GM19238 (cell line): ENCODE data around the gene MED26.

Experiments
- DNase-seq: peaks from one replicate; pipeline ENCODE4 v3.0.0; 2011; ENCODE audit warnings: low spot score; ENCODE audit not compliant: insufficient read length

MED26 gene

GRCh38 chr19:16591803-16592556, 36.0 kb downstream of the MED26 start:
- DNase-seq, result no peak

DNA sequence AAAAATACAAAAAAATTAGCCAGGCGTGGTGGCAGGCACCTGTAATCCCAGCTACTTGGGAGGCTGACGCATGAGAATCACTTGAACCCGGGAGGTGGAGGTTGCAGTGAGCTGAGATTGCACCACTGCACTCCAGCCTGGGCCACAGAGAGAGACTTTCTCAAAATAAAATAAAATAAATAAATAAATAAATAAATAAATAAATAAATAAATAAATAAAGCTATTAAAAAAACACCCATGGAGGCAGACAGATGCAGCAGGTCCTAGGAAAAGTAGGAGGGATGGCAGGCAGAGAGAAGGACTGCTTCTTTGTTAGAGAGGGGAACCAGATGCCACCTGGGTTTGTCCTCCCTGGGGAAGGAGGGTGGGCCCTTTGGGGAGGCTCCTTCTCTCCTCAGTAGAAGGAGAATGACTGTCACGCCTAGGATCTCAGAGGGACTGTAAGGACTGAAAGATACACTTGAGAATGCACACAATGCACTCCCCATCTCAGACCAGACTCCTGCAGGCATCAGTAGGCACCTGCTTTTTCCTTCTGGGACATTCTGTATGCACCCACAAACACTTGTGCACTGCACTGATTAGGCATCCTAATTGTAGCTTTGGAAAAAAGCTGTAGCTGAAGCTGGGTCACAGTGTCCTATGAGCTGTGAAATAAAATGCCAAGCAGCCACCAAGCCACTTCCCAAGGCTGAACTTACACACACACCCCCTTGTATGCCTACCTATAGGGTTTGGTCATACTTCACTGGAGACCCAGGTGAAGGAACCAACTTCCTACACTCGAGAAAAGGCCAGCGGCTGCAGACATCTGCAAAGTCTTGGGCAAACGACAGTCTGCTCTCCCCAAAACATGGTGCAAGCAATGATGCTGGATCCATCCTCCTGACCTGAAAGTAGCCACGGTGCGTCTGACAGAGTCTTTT, 36.9 kb downstream of the MED26 start:
- no peak for DNase-seq

GRCh38 chr19:16589917-16590316, 38.1 kb downstream of the MED26 start:
- no peak for DNase-seq

DNA sequence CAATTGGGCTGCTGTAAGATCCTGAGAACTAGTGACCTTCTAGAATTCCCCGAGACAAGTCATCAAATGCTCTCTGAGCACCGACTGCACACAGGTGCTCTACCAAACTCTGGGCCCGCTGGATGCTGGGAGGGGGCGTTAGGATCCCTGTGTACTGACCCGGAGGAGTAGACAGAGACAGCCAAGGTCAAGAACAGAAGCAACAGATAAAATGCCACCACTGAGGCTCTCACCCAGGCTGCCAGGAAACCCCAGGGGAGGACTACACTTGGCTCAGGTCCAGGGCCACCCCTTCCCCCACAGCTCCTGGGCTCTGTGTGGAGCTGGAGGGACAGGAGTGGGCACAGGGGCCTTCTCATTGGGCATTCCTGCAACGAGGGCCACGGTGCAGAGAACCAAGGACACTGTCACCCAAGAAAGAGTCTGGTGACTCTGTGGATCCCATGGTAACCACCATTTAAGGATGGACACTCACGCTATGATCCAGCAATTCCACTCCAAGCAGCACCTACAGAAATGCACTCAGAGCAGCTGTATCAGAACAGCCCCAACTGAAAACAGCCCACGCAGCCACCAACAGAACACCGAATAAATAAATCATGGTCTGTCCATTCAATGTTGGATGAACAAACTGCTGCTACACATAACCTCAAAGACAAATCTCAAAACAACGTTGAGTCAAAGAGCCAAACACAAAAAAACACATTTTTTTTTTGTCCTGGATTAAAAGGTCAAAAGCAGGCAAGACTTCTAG, 39.0 kb downstream of the MED26 start:
- no peak for DNase-seq

DNA sequence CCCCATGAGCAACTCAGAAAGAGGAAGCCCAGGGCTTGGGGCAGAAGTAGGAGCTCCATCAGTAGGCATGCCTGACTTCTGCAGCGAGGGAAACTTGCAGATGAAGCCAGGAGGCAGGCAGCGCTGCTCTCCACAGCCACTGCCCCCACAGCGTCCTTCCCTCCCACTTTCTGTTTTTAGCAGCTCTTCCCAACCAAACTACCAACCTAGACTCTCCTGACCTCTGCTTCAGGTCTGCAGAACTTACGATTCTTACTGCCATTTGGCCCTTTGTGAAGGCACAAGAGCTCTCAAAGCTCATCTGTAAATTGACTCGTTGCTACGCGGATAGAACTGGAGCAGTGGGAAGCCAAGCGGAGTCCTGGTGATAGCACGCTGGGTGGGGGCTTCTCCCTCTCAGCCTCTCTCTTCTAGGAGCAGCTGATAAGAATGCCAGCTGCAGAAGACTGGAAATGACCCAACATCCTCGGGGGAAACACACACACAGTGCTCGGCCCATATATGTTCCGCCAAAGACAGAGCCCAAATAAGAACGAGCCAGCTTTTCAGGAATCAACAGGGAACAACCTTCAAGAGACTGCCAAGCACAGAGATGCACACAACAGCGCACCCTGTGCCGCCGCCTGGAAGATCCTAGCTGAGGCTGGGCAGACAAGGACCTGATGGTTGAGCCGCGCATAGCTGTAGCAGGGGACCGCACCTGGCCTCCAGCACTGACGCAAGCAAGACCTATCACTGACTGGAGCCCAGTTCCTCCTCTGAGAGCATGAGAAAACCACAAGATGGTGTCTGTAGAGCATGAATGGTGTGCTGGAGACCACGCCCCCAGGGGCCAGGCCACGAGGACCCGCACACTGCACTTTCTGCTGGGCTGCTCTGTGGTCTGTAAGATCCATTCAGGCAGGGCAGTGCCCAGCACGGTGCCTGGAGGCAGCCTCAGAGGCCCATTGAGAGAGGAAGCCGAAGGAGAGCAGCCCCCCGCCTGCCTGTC, 39.9 kb downstream of the MED26 start:
- DNase-seq, result peak; percentile 69

GRCh38 chr19:16586991-16587832, 40.8 kb downstream of the MED26 start:
- DNase-seq, result no peak

- no peak for DNase-seq
Measured at GRCh38 chr19:16586477-16586871, 41.5 kb downstream of the MED26 start.

- no peak for DNase-seq
Measured at GRCh38 chr19:16585808-16586476, 42.1 kb downstream of the MED26 start.

GRCh38 chr19:16585094-16585801, 42.8 kb downstream of the MED26 start:
- DNase-seq, result no peak

DNA sequence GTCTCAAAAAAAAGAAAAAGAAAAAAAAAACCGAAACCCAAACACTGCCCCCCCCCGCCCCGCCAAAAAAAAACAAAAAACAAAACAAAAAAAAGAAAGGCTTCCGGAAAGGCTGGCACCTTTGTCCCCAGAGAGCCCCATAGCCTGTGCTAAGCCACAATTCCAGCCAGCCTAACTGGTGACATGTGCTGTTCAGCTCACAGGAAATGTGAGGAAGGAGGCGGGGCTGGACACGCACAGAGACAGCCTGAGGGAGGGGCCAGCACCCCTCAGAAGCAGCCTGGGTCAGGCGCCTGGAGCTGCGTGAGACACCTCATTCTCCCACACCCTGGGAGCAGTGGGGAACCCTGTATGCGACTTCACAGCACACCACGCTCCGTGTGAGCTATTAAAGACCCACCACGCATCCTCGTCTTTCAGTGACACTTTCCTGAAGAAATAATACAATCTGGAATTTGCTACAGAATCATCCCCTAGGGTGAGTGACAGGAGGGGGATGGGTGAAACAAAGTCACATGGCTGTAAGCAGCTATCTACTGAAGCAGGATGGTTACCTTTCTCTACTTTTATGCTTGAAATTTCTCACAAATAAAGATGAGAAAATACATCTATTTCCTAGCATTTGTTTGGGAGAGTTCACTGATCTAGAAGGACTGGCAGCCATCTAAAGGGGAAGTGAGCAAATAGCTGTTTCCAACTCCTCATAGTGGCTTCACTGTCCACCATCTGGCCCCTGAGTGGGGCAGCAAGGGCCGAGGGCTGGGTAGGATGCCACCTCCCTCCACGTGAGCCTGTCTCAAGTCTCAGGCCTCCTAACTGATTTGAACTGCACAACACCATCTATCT, 43.5 kb downstream of the MED26 start:
- DNase-seq, result peak; percentile 87

DNA sequence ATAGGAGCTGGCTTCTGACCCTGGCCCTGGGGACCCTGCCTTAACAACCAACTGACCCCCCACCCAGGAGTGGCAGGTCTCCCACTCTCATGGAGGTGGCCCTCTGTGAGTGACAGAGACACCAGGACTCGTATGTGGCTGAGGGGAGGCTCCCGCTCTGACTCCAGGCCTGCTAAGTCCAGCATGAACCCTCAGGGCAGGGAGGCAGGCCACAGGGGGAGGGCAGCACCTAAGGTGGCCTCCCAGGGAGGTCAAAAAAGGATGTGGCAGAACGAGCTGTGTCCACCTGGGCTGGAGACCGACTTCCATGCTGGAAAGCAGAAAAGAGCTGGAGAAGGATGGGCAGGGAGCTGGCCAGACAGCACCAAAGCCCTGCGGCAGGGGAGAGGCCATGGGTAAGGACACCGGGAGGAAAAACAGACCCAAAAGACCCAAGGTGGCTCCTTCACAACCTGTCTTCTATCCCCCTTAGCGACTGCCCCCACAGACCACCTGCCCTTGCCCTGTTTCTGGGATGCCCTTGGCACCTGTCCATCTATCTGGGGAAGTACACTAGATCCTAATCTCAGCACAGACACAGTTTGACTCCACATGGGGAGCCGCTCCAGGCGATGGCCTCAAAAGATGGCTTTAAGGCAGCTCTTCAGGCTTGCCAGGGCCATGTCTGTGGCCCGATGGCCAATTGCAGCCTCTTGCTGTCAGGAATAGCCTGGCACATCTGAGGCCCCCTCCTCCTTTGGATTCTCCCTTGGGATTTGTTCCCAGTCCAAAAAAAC, 45.3 kb downstream of the MED26 start:
- DNase-seq, result no peak

- no peak for DNase-seq
Measured at GRCh38 chr19:16581971-16582343, 46.0 kb downstream of the MED26 start.

GRCh38 chr19:16581145-16581970, 46.6 kb downstream of the MED26 start:
- no peak for DNase-seq

GRCh38 chr19:16579381-16579780, 48.6 kb downstream of the MED26 start:
- no peak for DNase-seq

DNA sequence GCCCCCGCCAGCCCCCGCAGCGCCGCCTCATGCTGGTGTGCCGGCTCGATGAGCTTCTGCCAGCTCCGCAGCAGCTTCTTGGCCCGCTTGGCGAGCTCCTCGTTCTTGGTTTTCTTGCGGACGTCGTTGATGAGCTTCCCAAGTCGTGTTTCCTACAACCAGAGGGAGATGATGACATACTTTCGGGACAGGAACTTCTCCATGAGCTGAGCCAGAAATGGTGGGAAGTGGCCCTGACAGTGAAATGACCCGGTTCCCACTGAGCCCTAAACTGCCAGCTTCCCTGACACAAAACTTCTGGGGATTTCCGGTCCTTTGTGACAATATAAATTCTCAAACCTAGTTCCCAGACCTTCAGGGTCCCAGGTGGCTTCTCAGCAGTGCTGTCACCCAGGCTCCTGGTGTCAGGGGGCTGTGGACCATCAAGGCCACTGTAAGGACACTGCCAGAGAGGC, 50.4 kb downstream of the MED26 start:
- DNase-seq, result no peak
